ENCODE results near the gene MIAT.

MIAT gene

GRCh38 chr22:26656891-26657851 lies at the start of gene MIAT:
Gene MIAT (plus strand): TSS chr22:26657588.
- no peak for TF ChIP-seq NFRKB (IDR thresholded peaks at IDR 0.05)
- no peak for TF ChIP-seq HDGF (IDR thresholded peaks at IDR 0.05; ENCODE audit: borderline replicate concordance)
- no peak for TF ChIP-seq ELF4 (IDR thresholded peaks at IDR 0.05)
- TF ChIP-seq CTBP1 (IDR thresholded peaks at IDR 0.05; ENCODE audit: borderline replicate concordance): no peak
- TF ChIP-seq PKNOX1 (IDR thresholded peaks at IDR 0.05): no peak
- TF ChIP-seq ARNT (IDR thresholded peaks at IDR 0.05): no peak
- TF ChIP-seq FOXA1 (IDR thresholded peaks at IDR 0.05): no peak
- no peak for TF ChIP-seq ZNF384 (IDR thresholded peaks at IDR 0.05)
- TF ChIP-seq BHLHE40 (IDR thresholded peaks at IDR 0.05; ENCODE audit: borderline replicate concordance): no peak
- TF ChIP-seq FOXM1 (IDR thresholded peaks at IDR 0.05; ENCODE audit: borderline replicate concordance): no peak
- TF ChIP-seq SUZ12 (IDR thresholded peaks at IDR 0.05): no peak
- TF ChIP-seq TARDBP (IDR thresholded peaks at IDR 0.05): no peak
- TF ChIP-seq LEF1 (IDR thresholded peaks at IDR 0.05; ENCODE audit: borderline replicate concordance): no peak
- TF ChIP-seq FOXK2 (IDR thresholded peaks at IDR 0.05): no peak
- no peak for TF ChIP-seq L3MBTL2 (conservative IDR thresholded peaks at IDR 0.05)
- TF ChIP-seq SP1 (IDR thresholded peaks at IDR 0.05): no peak
- no peak for DNase-seq (ENCODE audit: extremely low spot score)
- CTCF ChIA-PET: no interaction called here

GRCh38 chr22:26608129-26608528 lies 49.3 kb upstream of the MIAT start:
- POLR2A ChIA-PET: no interaction called here

More at GRCh38 chr22:26656891-26657851, at the start of gene MIAT:
- POLR2A ChIA-PET: interaction anchor here (1.4 kb wide), 1 partner anchor 16 kb away, joined by 3 read pairs; no protein-coding TSS in a partner anchor

GRCh38 chr22:26609287-26609686 lies 48.1 kb upstream of the MIAT start:
- CTCF ChIA-PET: no interaction called here

More at GRCh38 chr22:26608129-26608528, 49.3 kb upstream of the MIAT start:
- DNase-seq (ENCODE audit: extremely low spot score): no peak
- no peak for TF ChIP-seq CTBP1 (IDR thresholded peaks at IDR 0.05; ENCODE audit: borderline replicate concordance)
- no peak for TF ChIP-seq LEF1 (IDR thresholded peaks at IDR 0.05; ENCODE audit: borderline replicate concordance)
- no peak for TF ChIP-seq BHLHE40 (IDR thresholded peaks at IDR 0.05; ENCODE audit: borderline replicate concordance)
- TF ChIP-seq SUZ12 (IDR thresholded peaks at IDR 0.05): no peak
- no peak for TF ChIP-seq ARNT (IDR thresholded peaks at IDR 0.05)
- no peak for TF ChIP-seq FOXK2 (IDR thresholded peaks at IDR 0.05)
- no peak for TF ChIP-seq SP1 (IDR thresholded peaks at IDR 0.05)
- TF ChIP-seq ZNF384 (IDR thresholded peaks at IDR 0.05): no peak
- no peak for TF ChIP-seq TARDBP (IDR thresholded peaks at IDR 0.05)
- TF ChIP-seq FOXA1 (IDR thresholded peaks at IDR 0.05): no peak
- no peak for TF ChIP-seq FOXM1 (IDR thresholded peaks at IDR 0.05; ENCODE audit: borderline replicate concordance)
- no peak for TF ChIP-seq HDGF (IDR thresholded peaks at IDR 0.05; ENCODE audit: borderline replicate concordance)
- TF ChIP-seq ELF4 (IDR thresholded peaks at IDR 0.05): no peak
- TF ChIP-seq L3MBTL2 (conservative IDR thresholded peaks at IDR 0.05): no peak
- no peak for TF ChIP-seq PKNOX1 (IDR thresholded peaks at IDR 0.05)
- TF ChIP-seq NFRKB (IDR thresholded peaks at IDR 0.05): no peak
- CTCF ChIA-PET: no interaction called here

GRCh38 chr22:26610072-26610958 lies 47.1 kb upstream of the MIAT start:
- TF ChIP-seq TARDBP (IDR thresholded peaks at IDR 0.05) (no peak), CTBP1 (IDR thresholded peaks at IDR 0.05; ENCODE audit: borderline replicate concordance) (no peak), SUZ12 (IDR thresholded peaks at IDR 0.05) (no peak), SP1 (IDR thresholded peaks at IDR 0.05) (no peak), FOXA1 (IDR thresholded peaks at IDR 0.05) (no peak), NFRKB (IDR thresholded peaks at IDR 0.05) (no peak), LEF1 (IDR thresholded peaks at IDR 0.05; ENCODE audit: borderline replicate concordance) (no peak), ELF4 (IDR thresholded peaks at IDR 0.05) (no peak), FOXK2 (IDR thresholded peaks at IDR 0.05) (no peak), FOXM1 (IDR thresholded peaks at IDR 0.05; ENCODE audit: borderline replicate concordance) (no peak), HDGF (IDR thresholded peaks at IDR 0.05; ENCODE audit: borderline replicate concordance) (no peak), ARNT (IDR thresholded peaks at IDR 0.05) (no peak), L3MBTL2 (conservative IDR thresholded peaks at IDR 0.05) (no peak), ZNF384 (IDR thresholded peaks at IDR 0.05) (no peak), BHLHE40 (IDR thresholded peaks at IDR 0.05; ENCODE audit: borderline replicate concordance) (no peak)
- CTCF ChIA-PET: no interaction called here
- DNase-seq (ENCODE audit: extremely low spot score): no peak
- POLR2A ChIA-PET: no interaction called here

More at GRCh38 chr22:26609287-26609686, 48.1 kb upstream of the MIAT start:
- TF ChIP-seq TARDBP (IDR thresholded peaks at IDR 0.05) (no peak), ELF4 (IDR thresholded peaks at IDR 0.05) (no peak), ARNT (IDR thresholded peaks at IDR 0.05) (no peak), FOXK2 (IDR thresholded peaks at IDR 0.05) (no peak), NFRKB (IDR thresholded peaks at IDR 0.05) (no peak), L3MBTL2 (conservative IDR thresholded peaks at IDR 0.05) (no peak), LEF1 (IDR thresholded peaks at IDR 0.05; ENCODE audit: borderline replicate concordance) (no peak), CTBP1 (IDR thresholded peaks at IDR 0.05; ENCODE audit: borderline replicate concordance) (no peak), FOXM1 (IDR thresholded peaks at IDR 0.05; ENCODE audit: borderline replicate concordance) (no peak), ZNF384 (IDR thresholded peaks at IDR 0.05) (no peak), PKNOX1 (IDR thresholded peaks at IDR 0.05) (no peak), SP1 (IDR thresholded peaks at IDR 0.05) (no peak), HDGF (IDR thresholded peaks at IDR 0.05; ENCODE audit: borderline replicate concordance) (no peak), FOXA1 (IDR thresholded peaks at IDR 0.05) (no peak), SUZ12 (IDR thresholded peaks at IDR 0.05) (no peak), BHLHE40 (IDR thresholded peaks at IDR 0.05; ENCODE audit: borderline replicate concordance) (no peak)
- no peak for DNase-seq (ENCODE audit: extremely low spot score)
- POLR2A ChIA-PET: no interaction called here

All from HEK293T (cell line).